Fibroblast of lung (primary cell): ENCODE measurements around the gene ABCD4. TPM values are rescaled to one million over a fixed set of nuclear protein-coding genes. Genes with fewer than 3 reads are reported as not detected.

Source experiments
- DNase-seq, 2 donors: peaks; one replicate each; pipeline versions ENCODE4 v3.0.0 to v3.0.0-alpha.2; 2010; ENCODE audit warnings: low read depth in 2 of 2
- H2AFZ ChIP-seq: 2 replicates; pipeline ENCODE4 v1.5.1; 2012; ENCODE audit warnings: low read length, control low read depth, inconsistent platforms
- H3K27ac ChIP-seq: 2 replicates; pipeline ENCODE4 v1.5.1; 2011; ENCODE audit warnings: low read length, control low read depth; ENCODE audit not compliant: insufficient read depth
- H3K27me3 ChIP-seq: 2 replicates; pipeline ENCODE4 v1.5.1; 2011; ENCODE audit warnings: mild to moderate bottlenecking, low read length; ENCODE audit not compliant: control insufficient read depth, insufficient read depth
- H3K36me3 ChIP-seq: 2 replicates; pipeline ENCODE4 v1.5.1; 2011; ENCODE audit warnings: low read length; ENCODE audit not compliant: control insufficient read depth, insufficient read depth
- H3K4me1 ChIP-seq: 2 replicates; pipeline ENCODE4 v1.5.1; 2011; ENCODE audit warnings: low read length; ENCODE audit not compliant: control insufficient read depth, insufficient read depth; ENCODE audit errors: extremely low read depth
- H3K4me2 ChIP-seq: 2 replicates; pipeline ENCODE4 v1.5.1; 2011; ENCODE audit warnings: low read length, control low read depth; ENCODE audit not compliant: insufficient read depth; ENCODE audit errors: extremely low read depth
- H3K4me3 ChIP-seq, 4 experiments: fragments of 200-600 bp in 1 of 4; sonication (generic) in 1 of 4; replicated peaks in 1 of 4; 2 replicates each; pipeline ENCODE4 v1.5.1; 2011 to 2016; ENCODE audit warnings: low read length in 4 of 4, low read depth in 3 of 4, mild to moderate bottlenecking in 3 of 4, control low read depth in 2 of 4, inconsistent platforms in 1 of 4, mixed read lengths in 1 of 4; ENCODE audit not compliant: insufficient read depth in 1 of 4; ENCODE audit errors: control extremely low read depth in 1 of 4
- H3K79me2 ChIP-seq: 2 replicates; pipeline ENCODE4 v1.5.1; 2012; ENCODE audit warnings: mild to moderate bottlenecking, low read length, inconsistent platforms; ENCODE audit not compliant: control insufficient read depth, insufficient read depth
- H3K9ac ChIP-seq: 2 replicates; pipeline ENCODE4 v1.5.1; 2011; ENCODE audit warnings: mild to moderate bottlenecking, low read length, control low read depth; ENCODE audit not compliant: insufficient read depth
- H3K9me3 ChIP-seq: 2 replicates; pipeline ENCODE4 v1.5.1; 2012; ENCODE audit warnings: low read depth, low read length; ENCODE audit not compliant: control insufficient read depth, insufficient read depth
- H4K20me1 ChIP-seq: 2 replicates; pipeline ENCODE4 v1.5.1; 2011; ENCODE audit warnings: low read length; ENCODE audit not compliant: control insufficient read depth, insufficient read depth; ENCODE audit errors: extremely low read depth
- CTCF ChIP-seq, 2 donors: IDR thresholded peaks in 1 of 2; conservative IDR thresholded peaks in 1 of 2; 1 replicate in 1 of 2; 2 replicates in 1 of 2; pipeline ENCODE4 v1.5.1; 2011 to 2012; ENCODE audit warnings: low read length in 2 of 2, control low read depth in 1 of 2, inconsistent platforms in 1 of 2, low read depth in 1 of 2, mild to moderate bottlenecking in 1 of 2
- EZH2 ChIP-seq: IDR thresholded peaks from 2 replicates; pipeline ENCODE4 v1.5.1; 2012; ENCODE audit warnings: low read length, control low read depth, mild to moderate bottlenecking; ENCODE audit errors: missing control alignments
- polyA plus RNA-seq, 2 donors: library from polyadenylated mRNA; depleted of rRNA in 1 of 2; stranded (reverse) in 1 of 2; unstranded in 1 of 2; fragments of >200 nt; gene quantifications; 2 replicates each; pipeline ENCODE4 v1.2.1, GENCODE V29; 2011 to 2012; ENCODE audit warnings: missing spikeins in 1 of 2
- total RNA-seq: library from RNA; depleted of rRNA; stranded (reverse); fragments of >200 nt; gene quantifications from 2 replicates; pipeline ENCODE4 v1.2.1, GENCODE V29; 2014

The ABCD4 gene
- total and polyA plus RNA-seq, 2 donors (not counting 1 experiment from before 2014, with no cell fraction given) = 12.6 to 26.9 TPM

- no peaks in the 10 kb centered on the region for H3K4me1 ChIP-seq
- H3K9ac ChIP-seq = no peak overlapping the region
- TF ChIP-seq EZH2 = no peak
- no peak for TF ChIP-seq CTCF (conservative IDR thresholded peaks at IDR 0.05 in 1 of 2, IDR thresholded peaks at IDR 0.05 in 1 of 2; ENCODE audit: low read depth in 1 of 2, low read length in 2 of 2)
- no peaks in the 10 kb centered on the region for H3K79me2 ChIP-seq
- H3K36me3 ChIP-seq = no peaks in the 10 kb centered on the region
- H3K27ac ChIP-seq = no peak overlapping the region
- no peaks in the 10 kb centered on the region for H4K20me1 ChIP-seq
- peaks cover 12% of the 10 kb centered on the region for H3K27me3 ChIP-seq
- H2AFZ ChIP-seq = no peak overlapping the region
- no peak overlapping the region for H3K4me2 ChIP-seq
- H3K4me3 ChIP-seq = no peak overlapping the region
- DNase-seq = no peak
- H3K9me3 ChIP-seq = no peaks in the 10 kb centered on the region
Measured at GRCh38 chr14:74263181-74263580, 39.6 kb downstream of the ABCD4 start.

DNA sequence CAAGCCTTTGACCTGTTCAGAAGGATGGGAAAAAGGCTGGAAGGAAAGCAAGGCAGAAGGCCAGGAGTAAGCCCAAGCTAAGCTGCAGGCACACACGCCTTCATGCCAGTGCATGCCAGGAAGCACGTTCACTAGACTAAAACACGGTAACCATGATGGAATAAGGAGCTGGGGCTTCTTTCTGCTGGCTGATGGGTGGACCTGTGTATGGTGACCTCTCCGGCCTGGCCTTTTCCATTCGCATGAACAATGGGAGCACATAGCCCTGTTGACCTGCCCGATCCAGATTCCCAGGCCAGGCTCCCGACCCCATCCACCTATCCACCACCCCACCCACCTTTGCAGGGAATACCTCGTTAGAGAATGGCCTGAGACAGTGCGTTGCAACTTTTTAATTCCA, 40.7 kb downstream of the ABCD4 start:
- Histone ChIP-seq H3K4me2 (no peak overlapping the region), H3K4me1 (no peaks in the 10 kb centered on the region), H2AFZ (no peak overlapping the region), H3K36me3 (no peaks in the 10 kb centered on the region), H3K27me3 (peaks cover 14% of the 10 kb centered on the region), H3K9ac (no peak overlapping the region), H3K79me2 (no peaks in the 10 kb centered on the region), H4K20me1 (no peaks in the 10 kb centered on the region), H3K9me3 (no peaks in the 10 kb centered on the region), H3K4me3 (no peak overlapping the region), H3K27ac (no peak overlapping the region)
- TF ChIP-seq CTCF (conservative IDR thresholded peaks at IDR 0.05 in 1 of 2, IDR thresholded peaks at IDR 0.05 in 1 of 2; ENCODE audit: low read depth in 1 of 2, low read length in 2 of 2) = no peak
- TF ChIP-seq EZH2 = no peak
- no peak for DNase-seq

DNA sequence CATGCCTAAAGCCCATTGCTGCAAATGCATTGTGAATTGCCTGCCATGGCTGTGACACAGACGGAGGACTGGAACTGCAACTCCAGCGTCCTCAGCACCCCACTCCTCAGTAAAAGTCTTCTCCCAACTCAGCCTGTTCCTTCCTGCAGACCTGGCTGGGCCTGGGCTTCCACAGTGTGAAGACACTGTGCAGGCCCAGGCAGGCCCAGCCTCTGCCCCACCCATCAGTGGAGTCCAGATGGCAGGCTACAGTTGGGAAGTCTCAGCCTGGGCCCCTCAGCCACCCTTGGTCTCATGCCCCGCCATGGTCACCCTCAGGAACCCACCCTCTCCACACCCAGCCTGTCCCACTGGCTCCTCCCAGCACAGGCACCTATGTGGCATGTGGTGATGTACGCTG, 41.4 kb downstream of the ABCD4 start:
- no peak overlapping the region for H3K27ac ChIP-seq
- no peaks in the 10 kb centered on the region for H4K20me1 ChIP-seq
- no peaks in the 10 kb centered on the region for H3K79me2 ChIP-seq
- H3K4me3 ChIP-seq = no peak overlapping the region
- DNase-seq = no peak
- H3K9ac ChIP-seq = no peak overlapping the region
- no peak overlapping the region for H2AFZ ChIP-seq
- no peaks in the 10 kb centered on the region for H3K4me1 ChIP-seq
- H3K36me3 ChIP-seq = no peaks in the 10 kb centered on the region
- no peak overlapping the region for H3K4me2 ChIP-seq
- H3K9me3 ChIP-seq = no peaks in the 10 kb centered on the region
- peaks cover 14% of the 10 kb centered on the region for H3K27me3 ChIP-seq
- TF ChIP-seq CTCF (conservative IDR thresholded peaks at IDR 0.05 in 1 of 2, IDR thresholded peaks at IDR 0.05 in 1 of 2; ENCODE audit: low read depth in 1 of 2, low read length in 2 of 2) = no peak
- no peak for TF ChIP-seq EZH2
